ENCODE data around the gene CLDND1.

- TF ChIP-seq REST (IDR thresholded peaks at IDR 0.05; ENCODE audit: unreplicated experiment) (no peak), POLR2AphosphoS5 (IDR thresholded peaks at IDR 0.05; ENCODE audit: low read depth) (no peak), NANOG (IDR thresholded peaks at IDR 0.05; ENCODE audit: borderline replicate concordance) (no peak), CTCF (conservative IDR thresholded peaks at IDR 0.05; ENCODE audit: low read depth in 2 of 2) (no peak), ZNF331 (CRISPR knock-in tag; IDR thresholded peaks at IDR 0.05; ENCODE audit: low read depth) (no peak), EZH2 (IDR thresholded peaks at IDR 0.05; ENCODE audit: low read depth, unreplicated experiment) (no peak), CREB1 (CRISPR knock-in tag; IDR thresholded peaks at IDR 0.05; ENCODE audit: low read depth) (no peak), EZH2phosphoT487 (IDR thresholded peaks at IDR 0.05; ENCODE audit: unreplicated experiment) (no peak), ETS1 (IDR thresholded peaks at IDR 0.05) (no peak), JUNB (IDR thresholded peaks at IDR 0.05; ENCODE audit: unreplicated experiment) (no peak), STAT1 (IDR thresholded peaks at IDR 0.05; ENCODE audit: unreplicated experiment) (no peak), ZNF114 (CRISPR knock-in tag; IDR thresholded peaks at IDR 0.05) (no peak)
These were observed 12.0 kb upstream of the CLDND1 start for GRCh38 chr3:98534734-98535133.

Measured in GM23338 (cell line).